SK-N-SH (cell line): Measurements from ENCODE around the gene BAG1. TPM values are rescaled to one million over a fixed set of nuclear protein-coding genes. Genes with fewer than 3 reads are reported as not detected.
A peak's percentile ranks its signal among the peaks of the same experiment; 100 is the strongest.

Experiments
- CTCF ChIA-PET: fragments of 300-600, 350-600 bp; formaldehyde crosslinking; extraction: SDS; loops from one replicate; lab custom pipeline; 2021; lab: Yijun Ruan, JAX
- POLR2A ChIA-PET: fragments of 350-600 bp; sonication (Branson Sonifier 250); formaldehyde crosslinking; extraction: SDS; loops from one replicate; lab custom pipeline; 2020; ENCODE audit warnings: antibody characterized with exemption, inconsistent platforms; lab: Yijun Ruan, JAX
- DNase-seq: peaks from one replicate; pipeline ENCODE4 v3.0.0; 2012
- H2AFZ ChIP-seq: fragments of 200-600 bp; sonication (generic); 2 replicates; pipeline ENCODE4 v1.8.1; 2016; ENCODE audit warnings: antibody characterized with exemption, mild to moderate bottlenecking, low read depth
- H3F3A ChIP-seq: fragments of 200-600 bp; sonication (generic); replicated peaks from 2 replicates; pipeline ENCODE3; 2016; ENCODE audit warnings: antibody characterized with exemption, mild to moderate bottlenecking; ENCODE audit not compliant: insufficient read depth
- H3K27ac ChIP-seq, 2 experiments: fragments of 200-500 bp in 1 of 2; fragments of 200-600 bp in 1 of 2; sonication (Bioruptor generic) in 1 of 2; sonication (generic), shearing (Covaris generic) in 1 of 2; 2 replicates each; pipeline versions ENCODE4 v1.5.1 to v1.6.1; 2014 to 2016; ENCODE audit warnings: low read depth in 2 of 2, inconsistent platforms in 1 of 2, low read length in 1 of 2, mild to moderate bottlenecking in 1 of 2, mixed read lengths in 1 of 2
- H3K27me3 ChIP-seq: fragments of 200-600 bp; sonication (generic), shearing (Covaris generic); 2 replicates; pipeline ENCODE4 v1.6.1; 2016; ENCODE audit warnings: mixed run types; ENCODE audit not compliant: insufficient read depth
- H3K36me3 ChIP-seq, 2 experiments: fragments of 200-500 bp in 1 of 2; fragments of 200-600 bp in 1 of 2; sonication (Bioruptor generic) in 1 of 2; sonication (generic) in 1 of 2; replicated peaks in 1 of 2; 2 replicates each; pipeline versions ENCODE3 to v1.5.1; 2014 to 2016; ENCODE audit warnings: low read length in 1 of 2, mild to moderate bottlenecking in 1 of 2; ENCODE audit not compliant: insufficient read depth in 2 of 2, control insufficient read depth in 1 of 2
- H3K4me1 ChIP-seq, 2 experiments: fragments of 200-500 bp in 1 of 2; fragments of 200-600 bp in 1 of 2; sonication (Bioruptor generic) in 1 of 2; sonication (generic), shearing (Covaris generic) in 1 of 2; 2 replicates each; pipeline versions ENCODE4 v1.5.1 to v1.6.1; 2014 to 2016; ENCODE audit warnings: low read depth in 1 of 2, low read length in 1 of 2, mixed run types in 1 of 2; ENCODE audit not compliant: insufficient read depth in 2 of 2, control insufficient read depth in 1 of 2
- H3K4me2 ChIP-seq: fragments of 200-600 bp; sonication (generic), shearing (Covaris generic); 2 replicates; pipeline ENCODE4 v1.6.1; 2017; ENCODE audit warnings: mixed run types
- H3K4me3 ChIP-seq, 2 experiments: fragments of 200-500 bp in 1 of 2; fragments of 200-600 bp in 1 of 2; sonication (Bioruptor generic) in 1 of 2; sonication (generic), shearing (Covaris generic) in 1 of 2; 2 replicates each; pipeline versions ENCODE4 v1.5.1 to v1.8.1; 2014 to 2016; ENCODE audit warnings: low read depth in 2 of 2, inconsistent platforms in 1 of 2, low read length in 1 of 2, mild to moderate bottlenecking in 1 of 2, mixed read lengths in 1 of 2, moderate library complexity in 1 of 2
- H3K79me2 ChIP-seq: fragments of 200-600 bp; sonication (generic); 2 replicates; pipeline ENCODE4 v1.8.1; 2017; ENCODE audit warnings: mild to moderate bottlenecking; ENCODE audit not compliant: insufficient read depth
- H3K9ac ChIP-seq: fragments of 200-600 bp; sonication (generic); 2 replicates; pipeline ENCODE4 v1.6.1; 2017; ENCODE audit warnings: mixed run types
- H3K9me2 ChIP-seq: fragments of 200-600 bp; sonication (generic); 2 replicates; pipeline ENCODE4 v1.6.1; 2017; ENCODE audit warnings: mixed run types
- H3K9me3 ChIP-seq: fragments of 200-600 bp; sonication (generic); 2 replicates; pipeline ENCODE4 v1.6.1; 2017; ENCODE audit warnings: mixed run types, mild to moderate bottlenecking, moderate library complexity
- H4K20me1 ChIP-seq: fragments of 200-600 bp; sonication (generic); 2 replicates; pipeline ENCODE4 v1.6.1; 2017; ENCODE audit warnings: mild to moderate bottlenecking, mixed run types; ENCODE audit not compliant: insufficient read depth
- CTCF ChIP-seq: fragments of 200-600 bp; sonication (generic); IDR thresholded peaks from 2 replicates; pipeline ENCODE4 v1.6.1; 2017; ENCODE audit warnings: antibody characterized with exemption, mild to moderate bottlenecking, moderate library complexity
- ELF1 ChIP-seq: IDR thresholded peaks from 2 replicates; pipeline ENCODE4 v1.4.0; 2012
- EP300 ChIP-seq, 2 experiments: IDR thresholded peaks; 2 replicates each; pipeline versions ENCODE4 v1.4.0 to v1.6.1; 2012; ENCODE audit warnings: borderline replicate concordance in 1 of 2, low read depth in 1 of 2, low read length in 1 of 2
- EZH2phosphoT487 ChIP-seq: fragments of 200-600 bp; sonication (generic); IDR thresholded peaks from 2 replicates; pipeline ENCODE4 v1.6.1; 2017; ENCODE audit warnings: low read depth, mixed run types, mild to moderate bottlenecking, antibody characterized with exemption, moderate library complexity, borderline replicate concordance
- FOSL2 ChIP-seq: IDR thresholded peaks from 2 replicates; pipeline ENCODE4 v1.4.0; 2012; ENCODE audit warnings: low read depth, mild to moderate bottlenecking, moderate library complexity, borderline replicate concordance
- GABPA ChIP-seq: IDR thresholded peaks from 2 replicates; pipeline ENCODE4 v1.4.0; 2012; ENCODE audit warnings: low read depth, mild to moderate bottlenecking
- IRF3 ChIP-seq: fragments of 150-350 bp; IDR thresholded peaks from 2 replicates; pipeline ENCODE4 v1.6.1; 2016; ENCODE audit warnings: mild to moderate bottlenecking, low read depth, low read length
- MAX ChIP-seq: IDR thresholded peaks from 2 replicates; pipeline ENCODE4 v1.4.0; 2012; ENCODE audit warnings: low read depth
- NRF1 ChIP-seq: IDR thresholded peaks from 2 replicates; pipeline ENCODE4 v1.6.1; 2012; ENCODE audit warnings: low read depth, mild to moderate bottlenecking, low read length
- PBX3 ChIP-seq: IDR thresholded peaks from 2 replicates; pipeline ENCODE4; 2012
- RAD21 ChIP-seq: IDR thresholded peaks from 2 replicates; pipeline ENCODE4 v1.6.1; 2012; ENCODE audit warnings: mild to moderate bottlenecking, low read length
- RCOR1 ChIP-seq: fragments of 150-350 bp; IDR thresholded peaks from 2 replicates; pipeline ENCODE4 v1.6.1; 2017; ENCODE audit warnings: antibody characterized with exemption, low read length
- SIN3A ChIP-seq: IDR thresholded peaks from 2 replicates; pipeline ENCODE4 v1.6.1; 2012; ENCODE audit warnings: low read depth, mild to moderate bottlenecking, low read length, moderate library complexity, borderline replicate concordance
- SMC3 ChIP-seq: IDR thresholded peaks from 2 replicates; pipeline ENCODE4 v1.6.1; 2012; ENCODE audit warnings: low read depth, low read length, improper control_type of control experiment
- TEAD4 ChIP-seq: IDR thresholded peaks from 2 replicates; pipeline ENCODE4 v1.4.0; 2012; ENCODE audit warnings: mild to moderate bottlenecking, borderline replicate concordance; ENCODE audit not compliant: insufficient read depth
- USF1 ChIP-seq: IDR thresholded peaks from 2 replicates; pipeline ENCODE4 v1.4.0; 2012; ENCODE audit warnings: low read depth, borderline replicate concordance
- WGBS: methylation state at CpG from one replicate; pipeline ENCODE4 v1.1.6; 2017; ENCODE audit warnings: low lambda C conversion rate; 5-methylcytosine and 5-hydroxymethylcytosine counted together
- polyA plus RNA-seq, 3 experiments: library from polyadenylated mRNA; depleted of rRNA; stranded (reverse); fragments of >200 nt; gene quantifications; 2 replicates each; pipeline ENCODE4 v1.2.3, GENCODE V29; 2012

The BAG1 gene
- polyA plus RNA-seq, 1 of the 3 experiments (the other 2 are of a cell fraction): 49.9 TPM

GRCh38 chr9:33291031-33291397 is 26.5 kb upstream of the BAG1 start:
- Histone ChIP-seq H3K27ac (peak overlapping the region; percentile 94 to 98), H3K4me3 (peak overlapping the region; percentile 80 to 83), H3K9ac (peak overlapping the region; percentile 84), H3K36me3 (peaks cover 38 to 48% of the 10 kb centered on the region in 2 experiments), H2AFZ (no peak overlapping the region), H3K27me3 (no peaks in the 10 kb centered on the region), H3K9me2 (no peaks in the 10 kb centered on the region), H3F3A (peaks cover 22% of the 10 kb centered on the region), H3K4me2 (peak overlapping the region; percentile 79), H3K79me2 (peaks cover 56% of the 10 kb centered on the region), H4K20me1 (no peaks in the 10 kb centered on the region), H3K9me3 (no peaks in the 10 kb centered on the region), H3K4me1 (peaks cover 0 to 11% of the 10 kb centered on the region in 2 experiments; a peak in 2 of 4 replicates)
- TF ChIP-seq NRF1 (no peak), EP300 (IDR thresholded peaks at IDR 0.05; ENCODE audit: borderline replicate concordance in 1 of 2, low read depth in 1 of 2, low read length in 1 of 2) (no peak), RAD21 (no peak), PBX3 (no peak), TEAD4 (no peak), RCOR1 (no peak), GABPA (no peak), USF1 (no peak), CTCF (no peak), FOSL2 (no peak), EZH2phosphoT487 (no peak), ELF1 (no peak), MAX (no peak), IRF3 (no peak), SIN3A (no peak), SMC3 (no peak)
- no peak for DNase-seq
- POLR2A ChIA-PET: interaction anchor here (2.1 kb wide), 1 partner anchor 27 kb away, joined by 10 read pairs; the partner anchor contains the start of genes BAG1 and CHMP5
- whole genome bisulfite sequencing: 3% methylated on average over 5 of the region's 7 CpGs
- CTCF ChIA-PET: interaction anchor here (1.2 to 1.6 kb wide), 2 partner anchors 65 to 162 kb away, joined by 3 to 6 read pairs; no protein-coding TSS in a partner anchor
